GM19240 (cell line): ENCODE data around the gene TIMM29.
"Not testable (repeated sequence)": the region's sequence is repeated elsewhere in the genome, so short reads cannot be mapped to it uniquely, and the experiment has no call there.

Experiments used
- DNase-seq: peaks from one replicate; pipeline ENCODE4 v3.0.0; 2011; ENCODE audit warnings: low spot score; ENCODE audit not compliant: insufficient read length

Gene TIMM29

GRCh38 chr19:10936661-10937084 is 8.1 kb downstream of the TIMM29 start:
- DNase-seq: no peak

- not testable (repeated sequence) for DNase-seq
Measured at GRCh38 chr19:10941649-10942048, 13.0 kb downstream of the TIMM29 start.

- DNase-seq: not testable (repeated sequence)
Measured at GRCh38 chr19:10943412-10943811, 14.8 kb downstream of the TIMM29 start.

- no peak for DNase-seq
Measured at GRCh38 chr19:10945264-10945663, 16.7 kb downstream of the TIMM29 start.

- no peak for DNase-seq
Measured at GRCh38 chr19:10946958-10947657, 18.5 kb downstream of the TIMM29 start.

GRCh38 chr19:10952809-10953208 is 24.2 kb downstream of the TIMM29 start:
- DNase-seq: no peak

GRCh38 chr19:10959277-10959968 is 30.8 kb downstream of the TIMM29 start:
- DNase-seq: not testable (repeated sequence)

- peak; percentile 87 for DNase-seq
Measured at GRCh38 chr19:10960314-10961072, 31.9 kb downstream of the TIMM29 start, which contains the start of gene SMARCA4. Gene SMARCA4 (plus strand): TSS chr19:10961030. CDS start chr19:10984152, 23,122 bp downstream.

- DNase-seq: no peak
Measured at GRCh38 chr19:10961073-10961860, 32.7 kb downstream of the TIMM29 start.

GRCh38 chr19:10962863-10963262 is 34.3 kb downstream of the TIMM29 start:
- DNase-seq: no peak

- no peak for DNase-seq
Measured at GRCh38 chr19:10963865-10964264, 35.3 kb downstream of the TIMM29 start.

- DNase-seq: no peak
Measured at GRCh38 chr19:10964903-10965302, 36.3 kb downstream of the TIMM29 start.

- DNase-seq: no peak
Measured at GRCh38 chr19:10965398-10965797, 36.8 kb downstream of the TIMM29 start.

GRCh38 chr19:10966809-10967208 is 38.2 kb downstream of the TIMM29 start:
- no peak for DNase-seq

- no peak for DNase-seq
Measured at GRCh38 chr19:10968527-10969135, 40.0 kb downstream of the TIMM29 start.

GRCh38 chr19:10971107-10971726 is 42.6 kb downstream of the TIMM29 start:
- no peak for DNase-seq

GRCh38 chr19:10975374-10976130 is 46.9 kb downstream of the TIMM29 start:
- DNase-seq: no peak

- DNase-seq: no peak
Measured at GRCh38 chr19:10976131-10976892, 47.7 kb downstream of the TIMM29 start.

GRCh38 chr19:10977742-10978092 is 49.1 kb downstream of the TIMM29 start:
- DNase-seq: no peak
